ENCODE data around the gene MAN1C1.
"Not testable (repeated sequence)": the region's sequence is repeated elsewhere in the genome, so short reads cannot be mapped to it uniquely, and the experiment has no call there.

The MAN1C1 gene

DNA sequence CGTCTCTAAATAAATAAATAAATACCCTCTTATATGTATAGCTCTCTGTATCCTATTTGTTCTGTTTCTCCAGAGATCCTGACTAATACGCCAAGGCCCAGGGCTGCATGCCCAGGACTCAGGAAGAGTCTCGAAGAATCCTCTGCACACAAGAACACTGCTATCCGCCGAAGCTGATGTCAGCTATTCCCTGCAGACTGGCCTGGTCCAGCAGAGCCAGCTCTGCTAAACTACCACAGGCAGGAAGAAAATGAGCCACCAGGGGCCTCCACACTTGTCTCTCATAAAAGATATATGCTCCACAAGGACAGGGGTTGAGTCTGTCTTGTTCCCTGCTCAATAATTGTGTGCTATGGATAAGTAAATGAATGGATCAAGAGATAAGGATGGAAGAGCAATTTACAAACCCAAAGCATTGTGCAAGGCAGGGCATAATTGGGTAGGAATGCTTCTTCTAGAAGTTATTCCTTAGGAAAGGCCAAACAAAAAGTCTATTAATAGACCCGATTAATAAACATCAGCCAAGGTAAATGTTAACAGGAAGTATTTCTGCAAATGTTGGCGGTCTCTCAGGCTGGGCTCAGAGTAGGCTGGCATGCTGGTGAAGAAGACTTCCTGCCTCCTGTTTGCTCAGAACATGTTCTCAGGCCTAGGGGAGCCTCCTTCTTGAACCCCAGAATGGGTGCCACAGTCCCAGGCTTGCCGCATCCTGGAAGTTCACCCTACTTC is 26.3 kb upstream of the MAN1C1 start:
- TF ChIP-seq ZFX (IDR thresholded peaks at IDR 0.05) = no peak
- TF ChIP-seq, protein P1, sequence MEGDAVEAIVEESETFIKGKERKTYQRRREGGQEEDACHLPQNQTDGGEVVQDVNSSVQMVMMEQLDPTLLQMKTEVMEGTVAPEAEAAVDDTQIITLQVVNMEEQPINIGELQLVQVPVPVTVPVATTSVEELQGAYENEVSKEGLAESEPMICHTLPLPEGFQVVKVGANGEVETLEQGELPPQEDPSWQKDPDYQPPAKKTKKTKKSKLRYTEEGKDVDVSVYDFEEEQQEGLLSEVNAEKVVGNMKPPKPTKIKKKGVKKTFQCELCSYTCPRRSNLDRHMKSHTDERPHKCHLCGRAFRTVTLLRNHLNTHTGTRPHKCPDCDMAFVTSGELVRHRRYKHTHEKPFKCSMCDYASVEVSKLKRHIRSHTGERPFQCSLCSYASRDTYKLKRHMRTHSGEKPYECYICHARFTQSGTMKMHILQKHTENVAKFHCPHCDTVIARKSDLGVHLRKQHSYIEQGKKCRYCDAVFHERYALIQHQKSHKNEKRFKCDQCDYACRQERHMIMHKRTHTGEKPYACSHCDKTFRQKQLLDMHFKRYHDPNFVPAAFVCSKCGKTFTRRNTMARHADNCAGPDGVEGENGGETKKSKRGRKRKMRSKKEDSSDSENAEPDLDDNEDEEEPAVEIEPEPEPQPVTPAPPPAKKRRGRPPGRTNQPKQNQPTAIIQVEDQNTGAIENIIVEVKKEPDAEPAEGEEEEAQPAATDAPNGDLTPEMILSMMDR (conservative IDR thresholded peaks at IDR 0.05) = peak; percentile 41
- H3K27ac ChIP-seq = peak overlapping the region; percentile 60

DNA sequence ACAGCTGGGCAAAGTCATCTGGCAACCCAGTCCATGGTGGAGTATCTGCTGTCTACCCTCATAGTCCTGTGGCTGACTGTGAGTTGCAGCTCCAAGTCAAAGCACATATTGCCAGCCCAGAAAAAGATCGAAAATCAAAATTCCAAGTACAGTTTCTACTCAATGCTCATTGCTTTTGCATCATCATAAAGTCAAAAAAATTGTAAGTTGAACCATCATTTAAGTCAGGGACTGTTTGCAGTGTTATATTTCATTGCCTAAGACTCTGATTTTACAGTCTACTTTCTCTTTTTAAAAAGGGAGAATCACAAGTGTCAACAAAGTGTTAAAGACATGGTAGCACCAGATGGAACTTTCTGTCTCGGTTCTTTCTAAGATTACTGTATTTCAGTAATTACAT is 22.7 kb upstream of the MAN1C1 start:
- no peak for TF ChIP-seq ZFX (IDR thresholded peaks at IDR 0.05)
- TF ChIP-seq, protein P1 (conservative IDR thresholded peaks at IDR 0.05) = no peak

DNA sequence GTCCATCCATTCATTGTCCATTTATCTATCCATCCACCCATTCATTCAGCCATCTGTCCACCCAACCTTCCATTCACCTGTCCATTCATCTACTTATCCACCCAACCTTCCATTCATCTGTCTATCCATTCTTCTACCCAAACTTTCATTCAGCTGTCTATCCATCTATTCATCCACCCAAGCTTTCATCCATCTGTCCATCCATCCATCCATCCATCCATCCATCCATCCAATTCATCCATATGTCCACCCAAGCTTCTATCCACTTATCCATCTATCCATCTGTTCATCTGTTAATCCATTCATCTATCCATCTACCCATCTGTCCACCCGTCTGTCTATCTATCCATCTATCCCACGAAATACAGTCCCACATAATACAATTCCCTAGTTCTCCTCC is 21.6 kb upstream of the MAN1C1 start:
- no peak overlapping the region for H3K27ac ChIP-seq
- TF ChIP-seq ZFX (IDR thresholded peaks at IDR 0.05) = no peak
- TF ChIP-seq, protein P1 (conservative IDR thresholded peaks at IDR 0.05) = no peak

More for the DNA sequence above, 22.7 kb upstream of the MAN1C1 start:
- no peak overlapping the region for H3K27ac ChIP-seq

DNA sequence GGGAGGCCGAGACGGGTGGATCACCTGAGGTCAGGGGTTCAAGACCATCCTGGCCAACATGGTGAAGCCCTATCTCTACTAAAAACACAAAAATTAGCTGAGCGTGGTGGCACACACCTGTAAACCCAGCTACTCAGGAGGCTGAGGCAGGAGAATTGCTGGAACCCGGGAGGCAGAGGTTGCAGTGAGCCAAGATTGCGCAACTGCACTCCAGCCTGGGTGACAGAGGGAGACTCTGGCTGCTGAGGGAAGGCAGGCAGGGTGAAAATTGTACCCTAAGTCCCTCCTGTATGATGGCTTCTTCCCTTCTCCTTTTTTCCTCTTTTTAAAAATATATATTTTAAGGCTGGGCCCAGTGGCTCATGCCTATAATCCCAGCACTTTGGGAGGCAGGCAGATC is 19.9 kb upstream of the MAN1C1 start:
- not testable (repeated sequence) for H3K27ac ChIP-seq

DNA sequence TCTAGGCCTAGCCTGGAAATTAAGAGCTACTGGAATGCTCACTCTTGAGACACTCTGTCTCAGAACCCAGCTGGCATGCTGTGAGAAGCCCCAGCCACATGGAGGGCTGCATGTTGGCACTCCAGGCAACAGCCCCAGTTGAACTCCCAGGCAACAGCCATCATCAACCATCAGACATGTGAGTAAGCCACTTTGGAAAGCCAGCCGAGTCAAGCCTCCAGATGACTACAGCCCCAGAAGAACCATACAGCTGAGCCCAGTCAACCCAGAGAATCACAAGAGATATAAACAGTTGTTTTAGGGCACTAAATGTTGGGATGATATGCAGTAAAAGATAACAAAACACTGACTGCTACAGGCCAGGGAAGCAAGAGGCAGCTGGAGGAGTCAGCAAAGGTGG is 17.7 kb upstream of the MAN1C1 start:
- H3K27ac ChIP-seq = no peak overlapping the region
- TF ChIP-seq, protein P1 (conservative IDR thresholded peaks at IDR 0.05) = no peak
- TF ChIP-seq ZFX (IDR thresholded peaks at IDR 0.05) = no peak

DNA sequence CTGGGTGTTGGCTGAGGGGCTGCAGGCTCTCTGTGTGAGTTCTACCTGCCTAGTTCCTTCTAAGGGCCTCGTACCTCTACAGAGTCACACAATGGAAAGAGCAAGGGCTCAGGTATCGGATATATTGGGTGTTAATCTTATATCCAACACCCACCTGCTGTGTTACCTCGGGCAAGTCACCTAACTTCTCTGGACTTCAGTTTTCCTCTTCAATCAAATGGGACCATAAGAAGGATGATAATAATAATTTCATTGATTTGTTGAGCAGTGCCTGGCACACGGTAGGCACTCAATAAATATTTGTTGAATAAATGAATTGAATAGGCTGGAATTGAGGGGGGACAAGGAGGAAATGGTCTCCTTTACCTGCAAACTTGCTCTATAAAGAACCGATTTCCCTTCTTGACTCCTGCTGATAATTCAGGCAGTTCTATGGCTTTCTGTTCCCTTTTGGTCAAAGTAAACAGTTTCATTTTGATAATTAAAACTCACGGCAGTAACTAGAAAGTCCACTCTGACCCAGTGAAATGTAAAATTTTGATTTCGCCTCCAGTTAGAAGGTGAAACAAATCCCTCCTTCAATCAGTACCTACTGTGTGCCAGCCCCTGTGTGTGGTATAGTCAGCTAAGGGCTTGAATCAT is 16.5 kb upstream of the MAN1C1 start:
- no peak for TF ChIP-seq ZFX (IDR thresholded peaks at IDR 0.05)
- TF ChIP-seq, protein P1 (conservative IDR thresholded peaks at IDR 0.05) = no peak
- no peak overlapping the region for H3K27ac ChIP-seq

DNA sequence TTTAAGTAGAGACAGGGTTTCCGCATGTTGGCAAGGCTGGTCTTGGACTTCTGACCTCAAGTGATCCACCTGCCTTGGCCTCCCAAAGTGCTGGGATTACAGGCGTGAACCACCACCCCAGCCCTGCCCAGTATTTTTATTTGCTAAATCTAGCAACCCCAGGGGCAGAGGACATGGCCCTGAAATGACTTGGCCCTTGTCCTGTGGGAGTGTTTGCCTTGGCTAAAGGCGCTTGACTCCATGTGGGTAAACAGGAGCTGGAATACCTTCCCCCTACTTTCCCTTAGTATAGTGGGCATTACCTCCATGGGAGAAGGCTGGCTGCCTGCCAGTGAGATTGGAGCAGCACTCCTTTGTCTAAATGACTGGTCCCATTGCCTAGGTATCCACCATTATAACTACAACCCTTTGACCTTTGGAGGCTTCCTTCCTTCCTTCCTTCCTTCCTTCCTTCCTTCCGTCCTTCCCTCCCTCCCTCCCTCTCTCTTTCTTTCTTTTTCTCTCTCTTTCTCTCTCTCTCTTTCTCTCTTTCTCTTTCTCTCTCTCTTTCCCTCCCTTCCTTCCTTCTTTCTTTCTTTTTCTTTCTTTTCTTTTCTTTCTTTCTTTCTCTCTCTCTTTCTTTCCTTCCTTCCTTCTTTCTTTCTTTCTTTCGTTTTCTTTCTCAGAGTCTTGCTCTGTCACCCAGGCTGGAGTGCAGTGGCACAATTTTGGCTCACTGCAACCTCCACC is 15.5 kb upstream of the MAN1C1 start:
- H3K27ac ChIP-seq = not testable (repeated sequence)

DNA sequence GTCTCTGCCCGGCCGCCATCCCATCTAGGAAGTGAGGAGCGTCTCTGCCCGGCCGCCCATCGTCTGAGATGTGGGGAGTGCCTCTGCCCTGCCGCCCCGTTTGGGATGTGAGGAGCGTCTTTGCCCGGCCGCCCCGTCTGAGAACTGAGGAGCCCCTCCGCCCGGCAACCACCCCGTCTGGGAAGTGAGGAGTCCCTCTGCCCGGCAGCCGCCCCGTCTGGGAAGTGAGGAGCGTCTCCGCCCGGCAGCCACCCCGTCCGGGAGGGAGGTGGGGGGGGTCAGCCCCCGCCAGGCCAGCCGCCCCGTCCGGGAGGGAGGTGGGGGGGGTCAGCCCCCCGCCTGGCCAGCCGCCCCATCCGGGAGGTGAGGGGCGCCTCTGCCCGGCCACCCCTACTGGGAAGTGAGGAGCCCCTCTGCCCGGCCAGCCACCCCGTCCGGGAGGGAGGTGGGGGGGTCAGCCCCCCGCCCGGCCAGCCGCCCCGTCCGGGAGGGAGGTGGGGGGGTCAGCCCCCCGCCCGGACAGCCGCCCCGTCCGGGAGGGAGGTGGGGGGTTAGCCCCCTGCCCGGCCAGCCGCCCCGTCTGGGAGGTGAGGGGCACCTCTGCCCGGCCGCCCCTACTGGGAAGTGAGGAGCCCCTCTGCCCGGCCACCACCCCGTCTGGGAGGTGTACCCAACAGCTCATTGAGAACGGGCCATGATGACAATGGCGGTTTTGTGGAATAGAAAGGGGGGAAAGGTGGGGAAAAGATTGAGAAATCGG is 12.6 kb upstream of the MAN1C1 start:
- H3K27ac ChIP-seq = not testable (repeated sequence)

Measured in C4-2B (cell line).